Smooth muscle cell (in vitro differentiated cells): Measurements from ENCODE around the gene HYDIN. TPM values are rescaled to one million over a fixed set of nuclear protein-coding genes. Genes with fewer than 3 reads are reported as not detected.

Experiments used
- DNase-seq: peaks from one replicate; lab custom pipeline; 2025; ENCODE audit not compliant: unreplicated experiment; lab: John Stamatoyannopoulos, UW
- H2AFZ ChIP-seq: fragments of 200-600 bp; sonication (generic); 2 replicates; pipeline ENCODE4 v1.6.0; 2016; ENCODE audit warnings: antibody characterized with exemption, low read depth, mild to moderate bottlenecking
- H3F3A ChIP-seq: fragments of 200-600 bp; sonication (generic); 2 replicates; pipeline ENCODE4 v1.6.0; 2017; ENCODE audit warnings: antibody characterized with exemption, low read depth
- H3K27ac ChIP-seq: fragments of 200-600 bp; sonication (generic); 2 replicates; pipeline ENCODE4 v1.5.1; 2016; ENCODE audit warnings: low read depth, mild to moderate bottlenecking
- H3K27me3 ChIP-seq: fragments of 200-600 bp; sonication (generic); 2 replicates; pipeline ENCODE4 v1.6.1; 2016; ENCODE audit warnings: low read depth, mild to moderate bottlenecking
- H3K36me3 ChIP-seq: fragments of 200-600 bp; sonication (generic); 2 replicates; pipeline ENCODE4 v1.5.1; 2016; ENCODE audit warnings: low read depth
- H3K4me1 ChIP-seq: fragments of 200-600 bp; sonication (generic); 2 replicates; pipeline ENCODE4 v1.5.1; 2016; ENCODE audit warnings: low read depth
- H3K4me2 ChIP-seq: fragments of 200-600 bp; sonication (generic); 2 replicates; pipeline ENCODE4 v1.6.0; 2016; ENCODE audit warnings: mild to moderate bottlenecking
- H3K4me3 ChIP-seq: fragments of 200-600 bp; sonication (generic); 2 replicates; pipeline ENCODE4 v1.5.1; 2016; ENCODE audit warnings: mild to moderate bottlenecking
- H3K79me2 ChIP-seq: fragments of 200-600 bp; sonication (generic); 2 replicates; pipeline ENCODE4 v1.6.0; 2016; ENCODE audit warnings: low read depth, mild to moderate bottlenecking
- H3K9ac ChIP-seq: fragments of 200-600 bp; sonication (generic); 2 replicates; pipeline ENCODE4 v1.6.0; 2016; ENCODE audit warnings: low read depth
- H3K9me3 ChIP-seq: fragments of 200-600 bp; sonication (generic); replicated peaks from 2 replicates; pipeline ENCODE4 v1.5.1; 2016; ENCODE audit warnings: low read depth
- H4K20me1 ChIP-seq: fragments of 200-600 bp; sonication (generic); 2 replicates; pipeline ENCODE4 v1.6.0; 2016; ENCODE audit warnings: low read depth
- WGBS: methylation state at CpG from one replicate; pipeline ENCODE4 v1.1.7; 2016; ENCODE audit warnings: low lambda C conversion rate; 5-methylcytosine and 5-hydroxymethylcytosine counted together
- polyA plus RNA-seq: library from polyadenylated mRNA; unstranded; fragments of >200 nt; fragmentation: Nextera tagmentation; extraction: Ambion mirVana; gene quantifications from 2 replicates; pipeline ENCODE4 v1.2.1, GENCODE V29; 2016
- total RNA-seq: library from RNA; depleted of rRNA; stranded (reverse); fragments of >200 nt; gene quantifications from 2 replicates; pipeline ENCODE4 v1.2.3, GENCODE V29; 2014
- TF ChIP-seq, protein P1 (sequence below): fragments of 200-600 bp; sonication (generic); IDR thresholded peaks from 2 replicates; pipeline ENCODE4 v1.5.1; 2017; ENCODE audit warnings: borderline replicate concordance, mild to moderate bottlenecking, antibody characterized with exemption; ENCODE audit not compliant: insufficient read depth, poor library complexity, severe bottlenecking

Gene HYDIN
- total and polyA plus RNA-seq, 2 experiments from 2014 or later, result 0.41 to 0.45 TPM

DNA sequence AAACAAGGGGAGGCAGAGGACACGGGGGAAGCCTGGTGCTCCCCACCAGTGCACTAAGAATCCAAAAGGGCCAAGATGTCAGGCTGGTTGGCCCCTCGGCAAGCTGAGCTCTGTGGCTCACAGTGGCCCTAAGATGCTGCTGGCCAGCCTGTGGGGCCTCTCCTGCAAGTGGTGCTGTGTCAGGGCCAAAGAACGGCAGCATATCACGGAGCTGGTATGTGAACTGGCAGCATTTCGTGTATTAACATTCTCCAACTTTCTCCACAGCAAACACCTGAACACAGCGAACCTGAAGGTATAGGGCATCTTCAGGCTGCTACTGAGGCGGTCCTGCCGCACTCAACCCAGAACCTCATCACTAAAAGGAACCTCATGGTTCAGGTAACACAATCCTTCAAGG, 464.3 kb downstream of the HYDIN start:
- no peak for DNase-seq
- H3K36me3 ChIP-seq, result no peaks in the 10 kb centered on the region
- no peaks in the 10 kb centered on the region for H3K4me1 ChIP-seq
- H3F3A ChIP-seq, result no peaks in the 10 kb centered on the region
- no peaks in the 10 kb centered on the region for H3K27me3 ChIP-seq
- 94% methylated on average over 8 of the region's 8 CpGs for WGBS
- H3K9me3 ChIP-seq, result no peaks in the 10 kb centered on the region
- no peak overlapping the region for H3K4me2 ChIP-seq
- H3K4me3 ChIP-seq, result no peak overlapping the region
- H3K79me2 ChIP-seq, result no peaks in the 10 kb centered on the region
- TF ChIP-seq, protein P1, sequence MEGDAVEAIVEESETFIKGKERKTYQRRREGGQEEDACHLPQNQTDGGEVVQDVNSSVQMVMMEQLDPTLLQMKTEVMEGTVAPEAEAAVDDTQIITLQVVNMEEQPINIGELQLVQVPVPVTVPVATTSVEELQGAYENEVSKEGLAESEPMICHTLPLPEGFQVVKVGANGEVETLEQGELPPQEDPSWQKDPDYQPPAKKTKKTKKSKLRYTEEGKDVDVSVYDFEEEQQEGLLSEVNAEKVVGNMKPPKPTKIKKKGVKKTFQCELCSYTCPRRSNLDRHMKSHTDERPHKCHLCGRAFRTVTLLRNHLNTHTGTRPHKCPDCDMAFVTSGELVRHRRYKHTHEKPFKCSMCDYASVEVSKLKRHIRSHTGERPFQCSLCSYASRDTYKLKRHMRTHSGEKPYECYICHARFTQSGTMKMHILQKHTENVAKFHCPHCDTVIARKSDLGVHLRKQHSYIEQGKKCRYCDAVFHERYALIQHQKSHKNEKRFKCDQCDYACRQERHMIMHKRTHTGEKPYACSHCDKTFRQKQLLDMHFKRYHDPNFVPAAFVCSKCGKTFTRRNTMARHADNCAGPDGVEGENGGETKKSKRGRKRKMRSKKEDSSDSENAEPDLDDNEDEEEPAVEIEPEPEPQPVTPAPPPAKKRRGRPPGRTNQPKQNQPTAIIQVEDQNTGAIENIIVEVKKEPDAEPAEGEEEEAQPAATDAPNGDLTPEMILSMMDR, result no peak
- H2AFZ ChIP-seq, result no peak overlapping the region
- no peaks in the 10 kb centered on the region for H4K20me1 ChIP-seq
- no peak overlapping the region for H3K9ac ChIP-seq
- H3K27ac ChIP-seq, result no peak overlapping the region

DNA sequence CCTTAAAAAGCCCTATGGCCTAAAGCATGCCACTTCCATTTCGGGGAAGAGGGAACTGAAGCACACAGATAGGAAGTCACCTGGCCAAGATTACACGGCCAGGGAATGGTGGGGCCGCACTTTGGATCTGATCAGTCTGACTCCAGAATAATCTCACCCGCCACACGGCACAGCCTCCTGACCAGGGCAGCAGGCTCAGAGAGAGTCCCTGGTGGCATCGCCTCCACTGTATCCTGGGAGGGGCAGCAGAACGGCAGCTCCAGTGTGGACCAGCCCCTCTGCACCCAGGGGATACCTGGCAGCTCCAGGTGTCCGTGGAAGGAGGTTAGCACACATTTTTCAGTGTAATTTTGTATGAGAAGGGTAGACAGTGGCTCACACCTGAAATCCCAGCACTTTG, 465.0 kb downstream of the HYDIN start:
- Histone ChIP-seq H3K9ac (no peak overlapping the region), H2AFZ (no peak overlapping the region), H3K4me3 (no peak overlapping the region), H3K4me1 (no peaks in the 10 kb centered on the region), H4K20me1 (no peaks in the 10 kb centered on the region), H3K9me3 (no peaks in the 10 kb centered on the region), H3K4me2 (no peak overlapping the region), H3K27ac (no peak overlapping the region), H3K79me2 (no peaks in the 10 kb centered on the region), H3K36me3 (no peaks in the 10 kb centered on the region), H3F3A (no peaks in the 10 kb centered on the region), H3K27me3 (no peaks in the 10 kb centered on the region)
- 97% methylated on average over 8 of the region's 8 CpGs for WGBS
- TF ChIP-seq, protein P1, result no peak
- DNase-seq, result no peak

DNA sequence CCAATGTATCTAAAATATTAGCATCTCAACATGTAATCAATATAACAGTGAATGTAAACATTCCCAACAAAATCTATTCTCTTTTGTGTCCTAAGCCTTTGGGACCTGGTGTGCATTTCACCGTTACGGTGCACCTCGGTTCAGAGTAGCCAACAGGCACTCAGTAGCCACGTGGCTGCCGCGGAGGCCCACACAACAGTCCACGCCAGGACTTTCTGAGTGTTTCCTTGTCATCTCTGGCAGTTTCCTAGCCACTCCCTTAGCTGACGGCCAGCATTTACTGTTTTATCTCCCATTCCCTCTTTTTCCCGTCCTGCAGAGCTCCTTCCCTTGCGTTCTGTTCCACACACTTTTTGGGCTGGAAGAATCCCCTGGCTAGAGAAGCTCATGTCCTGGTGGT, 465.9 kb downstream of the HYDIN start:
- no peaks in the 10 kb centered on the region for H3K36me3 ChIP-seq
- 95% methylated on average over 10 of the region's 10 CpGs for WGBS
- no peak overlapping the region for H2AFZ ChIP-seq
- DNase-seq, result no peak
- no peaks in the 10 kb centered on the region for H3K27me3 ChIP-seq
- H3K4me1 ChIP-seq, result no peaks in the 10 kb centered on the region
- TF ChIP-seq, protein P1, result no peak
- no peaks in the 10 kb centered on the region for H3K9me3 ChIP-seq
- H3K4me3 ChIP-seq, result no peak overlapping the region
- no peaks in the 10 kb centered on the region for H4K20me1 ChIP-seq
- H3K27ac ChIP-seq, result no peak overlapping the region
- no peaks in the 10 kb centered on the region for H3F3A ChIP-seq
- H3K4me2 ChIP-seq, result no peak overlapping the region
- H3K9ac ChIP-seq, result no peak overlapping the region
- no peaks in the 10 kb centered on the region for H3K79me2 ChIP-seq

DNA sequence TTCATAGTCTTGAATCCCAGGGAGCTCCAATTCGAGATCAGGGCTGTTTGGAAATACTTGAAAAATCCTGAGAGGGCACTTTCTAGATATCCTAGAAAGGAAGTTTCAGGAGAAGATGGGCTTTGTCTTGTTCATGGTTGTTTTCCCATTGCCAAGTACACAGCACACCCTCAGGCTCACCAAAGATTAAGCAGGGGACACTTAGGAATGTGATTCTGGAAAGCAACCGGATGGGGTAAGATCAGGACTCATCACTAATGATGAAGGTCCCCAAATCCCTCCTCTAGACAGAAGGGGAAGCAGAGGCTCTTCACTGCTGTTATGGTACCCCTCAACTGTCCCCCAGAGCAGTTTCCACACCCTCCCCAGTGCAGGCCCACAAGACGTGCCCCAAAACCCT, 470.3 kb downstream of the HYDIN start:
- DNase-seq, result no peak
- no peak overlapping the region for H3K4me3 ChIP-seq
- no peaks in the 10 kb centered on the region for H3K27me3 ChIP-seq
- H4K20me1 ChIP-seq, result no peaks in the 10 kb centered on the region
- no peaks in the 10 kb centered on the region for H3K79me2 ChIP-seq
- no peaks in the 10 kb centered on the region for H3K36me3 ChIP-seq
- H3K27ac ChIP-seq, result peak overlapping the region; percentile 66
- H3K9me3 ChIP-seq, result no peaks in the 10 kb centered on the region
- H3K4me2 ChIP-seq, result peak overlapping the region; percentile 67
- H3F3A ChIP-seq, result no peaks in the 10 kb centered on the region
- H3K9ac ChIP-seq, result no peak overlapping the region
- no peaks in the 10 kb centered on the region for H3K4me1 ChIP-seq
- TF ChIP-seq, protein P1, result no peak
- no peak overlapping the region for H2AFZ ChIP-seq
- WGBS, result 66% methylated on average over 3 of the region's 3 CpGs
